ENCODE data around the gene EML6. TPM values are rescaled to one million over a fixed set of nuclear protein-coding genes. Genes with fewer than 3 reads are reported as not detected.

The EML6 gene
- total and polyA plus RNA-seq, 4 donors = 0.94 to 5.1 (median 2.0) TPM

DNA sequence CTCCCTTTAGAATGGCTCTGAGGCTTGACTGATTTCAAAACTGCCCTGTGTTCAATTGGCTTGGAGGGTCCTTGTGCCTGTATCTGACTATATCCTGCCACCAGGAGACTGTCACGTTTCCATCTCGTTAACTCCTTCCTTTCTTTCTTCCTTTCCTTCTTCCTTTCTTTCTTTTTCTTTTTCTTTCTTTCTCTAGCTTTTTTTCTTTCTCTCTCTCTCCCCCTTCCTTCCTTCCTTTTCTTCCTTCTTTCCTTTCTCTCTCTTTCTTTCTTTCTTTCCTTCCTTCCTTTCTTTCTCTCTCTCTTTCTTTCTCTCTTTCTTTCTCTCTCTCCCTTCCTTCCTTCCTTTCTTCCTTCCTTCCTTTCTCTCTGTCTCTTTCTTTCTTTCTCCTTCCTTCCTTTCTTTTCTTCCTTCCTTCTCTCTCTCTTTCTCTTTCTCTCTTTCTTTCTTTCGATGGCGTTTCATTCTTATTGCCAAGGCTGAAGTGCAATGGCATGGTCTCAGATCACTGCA is 38.1 kb upstream of the EML6 start:
- DNase-seq (no peak), ATAC-seq (ENCODE audit: insufficient read depth, low FRiP score) (no peak)
- TF ChIP-seq, protein P1, sequence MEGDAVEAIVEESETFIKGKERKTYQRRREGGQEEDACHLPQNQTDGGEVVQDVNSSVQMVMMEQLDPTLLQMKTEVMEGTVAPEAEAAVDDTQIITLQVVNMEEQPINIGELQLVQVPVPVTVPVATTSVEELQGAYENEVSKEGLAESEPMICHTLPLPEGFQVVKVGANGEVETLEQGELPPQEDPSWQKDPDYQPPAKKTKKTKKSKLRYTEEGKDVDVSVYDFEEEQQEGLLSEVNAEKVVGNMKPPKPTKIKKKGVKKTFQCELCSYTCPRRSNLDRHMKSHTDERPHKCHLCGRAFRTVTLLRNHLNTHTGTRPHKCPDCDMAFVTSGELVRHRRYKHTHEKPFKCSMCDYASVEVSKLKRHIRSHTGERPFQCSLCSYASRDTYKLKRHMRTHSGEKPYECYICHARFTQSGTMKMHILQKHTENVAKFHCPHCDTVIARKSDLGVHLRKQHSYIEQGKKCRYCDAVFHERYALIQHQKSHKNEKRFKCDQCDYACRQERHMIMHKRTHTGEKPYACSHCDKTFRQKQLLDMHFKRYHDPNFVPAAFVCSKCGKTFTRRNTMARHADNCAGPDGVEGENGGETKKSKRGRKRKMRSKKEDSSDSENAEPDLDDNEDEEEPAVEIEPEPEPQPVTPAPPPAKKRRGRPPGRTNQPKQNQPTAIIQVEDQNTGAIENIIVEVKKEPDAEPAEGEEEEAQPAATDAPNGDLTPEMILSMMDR (IDR thresholded peaks at IDR 0.05; ENCODE audit: control extremely low read depth, extremely low read depth) = no peak
- Histone ChIP-seq H3K27ac (ENCODE audit: low read depth in 1 of 2, low read length in 1 of 2) (no peak overlapping the region), H3K27me3 (ENCODE audit: control insufficient read depth in 3 of 3, insufficient read depth in 3 of 3, low read length in 2 of 3) (no peaks in the 10 kb centered on the region), H3K4me3 (no peak overlapping the region), H3K4me1 (ENCODE audit: control insufficient read depth in 5 of 5, insufficient read depth in 5 of 5, low read length in 5 of 5) (peaks cover 0 to 4% (median 0%) of the 10 kb centered on the region in 5 donors), H3K36me3 (ENCODE audit: control insufficient read depth in 4 of 4, insufficient read depth in 4 of 4, low read length in 4 of 4) (no peaks in the 10 kb centered on the region), H3K9me3 (ENCODE audit: control insufficient read depth in 4 of 4, insufficient read depth in 3 of 4, low read length in 3 of 4) (no peaks in the 10 kb centered on the region), H3K9ac (ENCODE audit: insufficient read depth in 1 of 2, low read length in 2 of 2) (no peak overlapping the region)
- 71 to 93% methylated on average over 4 of the region's 4 CpGs for WGBS, 2 donors

DNA sequence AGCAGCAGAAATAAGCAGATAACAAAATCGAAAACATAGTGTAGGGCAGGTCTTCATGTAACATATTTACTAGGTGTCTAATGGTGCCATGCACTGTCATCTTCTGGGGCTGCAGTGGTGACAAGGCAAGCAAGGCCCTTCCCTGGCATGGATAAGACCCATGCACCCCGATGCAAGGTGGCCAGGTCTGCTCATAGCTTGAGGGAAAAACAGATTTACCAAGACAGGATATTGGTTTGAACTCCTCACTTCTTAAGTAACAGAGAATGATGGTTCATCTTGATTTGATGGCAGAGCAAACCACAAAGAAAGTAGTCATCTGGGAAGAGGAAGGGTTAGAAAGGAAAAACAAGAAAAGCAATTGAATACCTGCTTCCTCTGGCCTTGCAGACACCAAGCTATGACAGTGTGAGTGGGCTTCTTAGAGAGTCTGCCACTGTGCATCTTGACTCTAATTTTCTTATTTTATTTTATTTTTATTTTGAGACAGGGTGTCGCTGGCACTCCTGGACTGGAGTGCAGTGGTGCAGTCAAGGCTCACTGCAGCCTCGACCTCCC is 35.8 kb upstream of the EML6 start:
- TF ChIP-seq, protein P1 (IDR thresholded peaks at IDR 0.05; ENCODE audit: control extremely low read depth, extremely low read depth) = no peak
- DNase-seq (no peak), ATAC-seq (ENCODE audit: insufficient read depth, low FRiP score) (no peak)
- no peaks in the 10 kb centered on the region for H3K27me3 ChIP-seq (ENCODE audit: control insufficient read depth in 3 of 3, insufficient read depth in 3 of 3, low read length in 2 of 3)
- H3K27ac ChIP-seq (ENCODE audit: low read depth in 1 of 2, low read length in 1 of 2) = no peak overlapping the region
- H3K4me3 ChIP-seq = no peak overlapping the region
- H3K4me1 ChIP-seq (ENCODE audit: control insufficient read depth in 5 of 5, insufficient read depth in 5 of 5, low read length in 5 of 5) = peaks cover 0 to 2% (median 0%) of the 10 kb centered on the region in 5 donors
- no peaks in the 10 kb centered on the region for H3K36me3 ChIP-seq (ENCODE audit: control insufficient read depth in 4 of 4, insufficient read depth in 4 of 4, low read length in 4 of 4)
- H3K9ac ChIP-seq (ENCODE audit: insufficient read depth in 1 of 2, low read length in 2 of 2) = no peak overlapping the region
- no peaks in the 10 kb centered on the region for H3K9me3 ChIP-seq (ENCODE audit: control insufficient read depth in 4 of 4, insufficient read depth in 3 of 4, low read length in 3 of 4)
- 78 to 80% methylated on average over 4 of the region's 4 CpGs for WGBS, 2 donors

DNA sequence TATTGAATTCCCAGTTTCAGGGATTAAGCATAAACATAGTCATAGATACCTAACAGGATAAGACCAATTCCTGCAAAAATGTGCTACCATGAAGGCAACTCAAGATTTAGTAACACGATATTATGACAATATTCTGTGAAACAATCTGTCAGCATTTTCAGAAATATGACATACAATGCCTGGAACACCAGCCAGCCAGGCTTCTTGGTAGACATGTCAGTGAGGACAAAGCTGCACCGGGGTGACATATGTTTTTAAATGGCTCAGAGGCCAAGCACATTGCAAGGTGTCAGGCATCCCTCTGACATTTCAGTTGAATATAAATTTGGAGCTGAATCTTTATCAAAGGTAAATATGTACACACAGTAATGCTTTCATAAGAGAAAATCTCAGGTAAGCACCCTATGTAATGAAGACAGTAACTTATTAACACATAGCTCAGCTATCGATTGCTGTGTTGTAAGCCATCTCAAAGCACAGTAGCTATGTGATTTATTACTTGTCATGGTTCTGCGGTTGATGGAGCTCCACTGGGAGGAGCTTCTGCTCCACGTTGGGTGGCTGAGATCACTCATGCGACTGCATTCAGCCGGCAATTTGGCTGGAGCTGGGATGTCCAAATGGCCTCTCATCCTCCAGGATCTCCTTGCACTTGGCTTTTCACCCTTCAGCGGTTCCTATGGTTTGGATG is 31.9 kb upstream of the EML6 start:
- no peak overlapping the region for H3K9ac ChIP-seq (ENCODE audit: insufficient read depth in 1 of 2, low read length in 2 of 2)
- H3K9me3 ChIP-seq (ENCODE audit: control insufficient read depth in 4 of 4, insufficient read depth in 3 of 4, low read length in 3 of 4) = no peaks in the 10 kb centered on the region
- H3K27ac ChIP-seq (ENCODE audit: low read depth in 1 of 2, low read length in 1 of 2) = no peak overlapping the region
- H3K36me3 ChIP-seq (ENCODE audit: control insufficient read depth in 4 of 4, insufficient read depth in 4 of 4, low read length in 4 of 4) = no peaks in the 10 kb centered on the region
- no peak for DNase-seq
- H3K4me1 ChIP-seq (ENCODE audit: control insufficient read depth in 5 of 5, insufficient read depth in 5 of 5, low read length in 5 of 5) = peaks cover 0 to 3% (median 0%) of the 10 kb centered on the region in 5 donors
- ATAC-seq (ENCODE audit: insufficient read depth, low FRiP score) = no peak
- H3K4me3 ChIP-seq = no peak overlapping the region
- WGBS, 2 donors = 71 to 74% methylated on average over 8 of the region's 8 CpGs
- TF ChIP-seq, protein P1 (IDR thresholded peaks at IDR 0.05; ENCODE audit: control extremely low read depth, extremely low read depth) = no peak
- no peaks in the 10 kb centered on the region for H3K27me3 ChIP-seq (ENCODE audit: control insufficient read depth in 3 of 3, insufficient read depth in 3 of 3, low read length in 2 of 3)
